Aorta (tissue), 5 donors: ENCODE data around the gene PTPRD. TPM values are rescaled to one million over a fixed set of nuclear protein-coding genes. Genes with fewer than 3 reads are reported as not detected.
A peak's percentile ranks its signal among the peaks of the same experiment; 100 is the strongest.

ENCODE experiments used
- ATAC-seq: fragments of 200-7000 bp; cut with Tn5 transposase; one replicate; pipeline ENCODE4 v1.9.1; 2022; ENCODE audit warnings: moderate library complexity; ENCODE audit not compliant: low FRiP score
- DNase-seq, 2 donors: peaks; one replicate each; pipeline ENCODE4 v3.0.0-alpha.2; 2020
- H3K27ac ChIP-seq, 2 donors: one replicate each; pipeline ENCODE4 v1.5.1; 2013; ENCODE audit warnings: low read length in 2 of 2, mild to moderate bottlenecking in 2 of 2, moderate library complexity in 2 of 2, control low read depth in 1 of 2, inconsistent platforms in 1 of 2, low read depth in 1 of 2
- H3K27me3 ChIP-seq, 2 donors: one replicate each; pipeline ENCODE4 v1.6.1; 2013; ENCODE audit warnings: control low read depth in 1 of 2, low read length in 1 of 2, mild to moderate bottlenecking in 1 of 2, moderate library complexity in 1 of 2; ENCODE audit not compliant: insufficient read depth in 2 of 2, control insufficient read depth in 1 of 2
- H3K36me3 ChIP-seq, 2 donors: one replicate each; pipeline ENCODE4 v1.6.1; 2013; ENCODE audit warnings: control low read depth in 1 of 2, low read length in 1 of 2, mild to moderate bottlenecking in 1 of 2; ENCODE audit not compliant: insufficient read depth in 2 of 2, control insufficient read depth in 1 of 2
- H3K4me1 ChIP-seq, 2 donors: one replicate each; pipeline ENCODE4 v1.6.1; 2013; ENCODE audit warnings: low read length in 2 of 2, control low read depth in 1 of 2, mild to moderate bottlenecking in 1 of 2, moderate library complexity in 1 of 2; ENCODE audit not compliant: insufficient read depth in 2 of 2, control insufficient read depth in 1 of 2
- H3K4me3 ChIP-seq, 2 donors: one replicate each; pipeline ENCODE4 v1.5.1; 2013; ENCODE audit warnings: low read length in 2 of 2, control low read depth in 1 of 2, mild to moderate bottlenecking in 1 of 2
- H3K9me3 ChIP-seq: one replicate; pipeline ENCODE4 v1.6.1; 2013; ENCODE audit warnings: mild to moderate bottlenecking, low read length; ENCODE audit not compliant: control insufficient read depth
- WGBS, 2 donors: extraction: QIAGEN DNeasy Blood & Tissue Kit; methylation state at CpG; one replicate each; pipeline ENCODE4 v1.1.7; 2013; 5-methylcytosine and 5-hydroxymethylcytosine counted together
- intact Hi-C, 2 donors: fragments of 100-400 bp; cut with DNase I; formaldehyde crosslinking; loops; one replicate each; pipeline versions ENCODE4 v1.14.2 to v1.15.0; 2022
- polyA plus RNA-seq, 2 donors: library from polyadenylated mRNA; stranded (reverse); fragments of 200-250 nt; gene quantifications; one replicate each; pipeline ENCODE4 v1.2.3, GENCODE V29; 2013
- total RNA-seq, 2 donors: library from RNA; stranded (reverse); fragmentation: NEBNext Ultra II Directional; extraction: Animal tissue kit (Norgen Biotek cat#: 25700); gene quantifications; one replicate each; pipeline ENCODE4 v1.2.1, GENCODE V29; 2021
- donor health status: healthy with polysubstance abuse.
- donor health status: Bipolar disorder and iron deficiency.
- donor health status: DM: no; HTN: no; CAD: no.
- donor health status: DM: no; HTN: no; CAD: no.
- donor health status: DM: yes; HTN: yes; CAD: no.

Gene PTPRD
- total and polyA plus RNA-seq, 4 donors: 1.5 to 92.0 (median 29.4) TPM

- DNase-seq (no peak), ATAC-seq (no peak)
- H3K27ac ChIP-seq: no peak overlapping the region
- no peak overlapping the region for H3K4me3 ChIP-seq
- no peaks in the 10 kb centered on the region for H3K9me3 ChIP-seq
- no peaks in the 10 kb centered on the region for H3K4me1 ChIP-seq
- no peaks in the 10 kb centered on the region for H3K36me3 ChIP-seq
- H3K27me3 ChIP-seq: no peaks in the 10 kb centered on the region
- WGBS, 2 donors: 60 to 65% methylated on average over 2 of the region's 2 CpGs
- intact Hi-C loops: no loop called here
Observed at GRCh38 chr9:9585920-9586319, 1026.9 kb downstream of the PTPRD start.

- Histone ChIP-seq H3K27me3 (no peaks in the 10 kb centered on the region), H3K27ac (no peak overlapping the region), H3K9me3 (no peaks in the 10 kb centered on the region), H3K4me1 (no peaks in the 10 kb centered on the region), H3K4me3 (no peak overlapping the region), H3K36me3 (no peaks in the 10 kb centered on the region)
- ATAC-seq: no peak
- DNase-seq: no peak
- intact Hi-C loops: loop anchor here in 1 of 2 donors (10.0 kb wide), 1 partner anchor 381 kb away; no protein-coding TSS in a partner anchor
Observed at GRCh38 chr9:9574080-9574479, 1038.7 kb downstream of the PTPRD start.

GRCh38 chr9:9565700-9566099, 1047.1 kb downstream of the PTPRD start:
- no peak overlapping the region for H3K27ac ChIP-seq
- WGBS, 2 donors: 23 to 27% methylated on average over 1 of the region's 1 CpG
- intact Hi-C loops: no loop called here

GRCh38 chr9:9563817-9564216, 1049.0 kb downstream of the PTPRD start:
- no peak overlapping the region for H3K4me3 ChIP-seq
- no peaks in the 10 kb centered on the region for H3K4me1 ChIP-seq
- no peaks in the 10 kb centered on the region for H3K36me3 ChIP-seq
- no peaks in the 10 kb centered on the region for H3K27me3 ChIP-seq
- H3K27ac ChIP-seq: no peak overlapping the region
- ATAC-seq (no peak), DNase-seq (no peak)
- no peaks in the 10 kb centered on the region for H3K9me3 ChIP-seq
- intact Hi-C loops: no loop called here

More at GRCh38 chr9:9565700-9566099, 1047.1 kb downstream of the PTPRD start:
- no peak for DNase-seq
- no peaks in the 10 kb centered on the region for H3K9me3 ChIP-seq
- no peaks in the 10 kb centered on the region for H3K36me3 ChIP-seq
- H3K27me3 ChIP-seq: no peaks in the 10 kb centered on the region
- no peak overlapping the region for H3K4me3 ChIP-seq
- ATAC-seq: no peak
- H3K4me1 ChIP-seq: no peaks in the 10 kb centered on the region

- Histone ChIP-seq H3K9me3 (no peaks in the 10 kb centered on the region), H3K4me3 (no peak overlapping the region), H3K27me3 (no peaks in the 10 kb centered on the region), H3K4me1 (no peaks in the 10 kb centered on the region), H3K27ac (no peak overlapping the region), H3K36me3 (no peaks in the 10 kb centered on the region)
- DNase-seq (peak in 1 of 2 donors; percentile 17), ATAC-seq (no peak)
- intact Hi-C loops: no loop called here
- WGBS, 2 donors: 93% methylated on average over 11 of the region's 11 CpGs
Observed at GRCh38 chr9:9560382-9561035, 1052.3 kb downstream of the PTPRD start.

GRCh38 chr9:9558907-9559306, 1053.9 kb downstream of the PTPRD start:
- H3K27me3 ChIP-seq: no peaks in the 10 kb centered on the region
- no peaks in the 10 kb centered on the region for H3K4me1 ChIP-seq
- WGBS, 2 donors: 97 to 98% methylated on average over 7 of the region's 7 CpGs
- intact Hi-C loops: no loop called here
- H3K4me3 ChIP-seq: no peak overlapping the region
- H3K27ac ChIP-seq: no peak overlapping the region
- H3K9me3 ChIP-seq: no peaks in the 10 kb centered on the region
- no peak for ATAC-seq
- H3K36me3 ChIP-seq: no peaks in the 10 kb centered on the region
- DNase-seq: no peak

- no peaks in the 10 kb centered on the region for H3K9me3 ChIP-seq
- ATAC-seq (no peak), DNase-seq (peak in 1 of 2 donors; percentile 15)
- no peaks in the 10 kb centered on the region for H3K4me1 ChIP-seq
- H3K4me3 ChIP-seq: no peak overlapping the region
- H3K27ac ChIP-seq: no peak overlapping the region
- intact Hi-C loops: no loop called here
- H3K27me3 ChIP-seq: no peaks in the 10 kb centered on the region
- no peaks in the 10 kb centered on the region for H3K36me3 ChIP-seq
- 71 to 74% methylated on average over 5 of the region's 5 CpGs for WGBS, 2 donors
Observed at GRCh38 chr9:9557804-9558334, 1054.9 kb downstream of the PTPRD start.

- H3K9me3 ChIP-seq: no peaks in the 10 kb centered on the region
- no peak overlapping the region for H3K4me3 ChIP-seq
- H3K4me1 ChIP-seq: no peaks in the 10 kb centered on the region
- ATAC-seq (no peak), DNase-seq (no peak)
- H3K27ac ChIP-seq: no peak overlapping the region
- WGBS, 2 donors: 64 to 65% methylated on average over 4 of the region's 4 CpGs
- intact Hi-C loops: no loop called here
- no peaks in the 10 kb centered on the region for H3K36me3 ChIP-seq
- no peaks in the 10 kb centered on the region for H3K27me3 ChIP-seq
Observed at GRCh38 chr9:9556865-9557803, 1055.7 kb downstream of the PTPRD start.
